Measurements from ENCODE around the gene PADI6.
A peak's percentile ranks its signal among the peaks of the same experiment; 100 is the strongest.

Gene PADI6

DNA sequence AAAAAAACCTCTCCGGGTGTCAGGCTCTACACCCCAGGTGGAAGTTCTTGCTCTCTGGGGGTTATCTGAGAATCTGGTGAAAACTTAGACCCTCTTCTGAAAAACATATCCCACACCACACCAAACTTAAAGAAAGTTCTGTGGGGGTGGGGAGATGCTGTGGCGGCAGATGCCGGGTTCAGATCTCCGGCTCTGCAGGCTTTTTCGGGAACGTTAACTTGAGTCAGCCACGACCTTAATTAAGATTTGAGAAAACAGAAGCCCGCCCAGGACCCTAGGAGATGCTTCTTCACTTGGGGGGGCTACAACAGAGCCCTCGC, 65.2 kb downstream of the PADI6 start:
- DNase-seq, result no peak

DNA sequence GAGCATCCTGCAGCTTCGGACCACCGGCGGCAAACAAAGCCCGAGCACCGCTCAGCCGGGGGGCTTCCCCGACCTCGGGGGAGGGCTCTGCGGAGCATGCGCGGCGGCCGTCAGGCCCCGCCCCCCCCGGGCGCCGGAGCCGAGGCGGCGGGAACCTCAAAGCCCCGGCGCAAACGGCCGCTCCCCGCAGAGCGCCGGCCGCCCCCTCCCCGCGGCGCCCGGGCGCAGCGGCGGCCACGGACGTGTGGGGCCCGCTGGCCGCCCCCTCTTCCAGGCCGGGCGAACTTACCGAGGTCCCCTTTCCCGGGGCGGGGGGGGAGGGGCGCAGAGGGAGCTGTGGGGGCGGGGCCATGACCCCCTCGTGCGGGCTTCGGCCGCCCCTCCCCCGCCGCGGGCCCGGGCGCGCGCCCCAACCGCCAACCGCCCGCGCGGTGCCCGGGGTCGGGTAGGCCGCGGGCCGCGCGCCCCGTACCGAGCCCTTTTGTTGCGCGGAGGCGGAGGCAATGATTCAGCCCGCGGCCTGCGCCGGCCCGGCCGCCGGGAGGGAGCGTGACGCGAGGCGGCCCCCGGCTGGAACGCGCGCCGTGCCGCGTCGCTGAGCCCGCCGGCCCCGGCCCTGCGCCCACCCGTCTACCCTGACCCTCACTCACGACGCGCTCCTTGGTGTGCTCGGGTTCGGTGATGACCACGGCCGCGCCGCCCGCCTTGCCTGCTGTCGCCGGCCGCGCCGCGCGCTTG, 65.8 kb downstream of the PADI6 start:
- DNase-seq, result peak; percentile 61

DNA sequence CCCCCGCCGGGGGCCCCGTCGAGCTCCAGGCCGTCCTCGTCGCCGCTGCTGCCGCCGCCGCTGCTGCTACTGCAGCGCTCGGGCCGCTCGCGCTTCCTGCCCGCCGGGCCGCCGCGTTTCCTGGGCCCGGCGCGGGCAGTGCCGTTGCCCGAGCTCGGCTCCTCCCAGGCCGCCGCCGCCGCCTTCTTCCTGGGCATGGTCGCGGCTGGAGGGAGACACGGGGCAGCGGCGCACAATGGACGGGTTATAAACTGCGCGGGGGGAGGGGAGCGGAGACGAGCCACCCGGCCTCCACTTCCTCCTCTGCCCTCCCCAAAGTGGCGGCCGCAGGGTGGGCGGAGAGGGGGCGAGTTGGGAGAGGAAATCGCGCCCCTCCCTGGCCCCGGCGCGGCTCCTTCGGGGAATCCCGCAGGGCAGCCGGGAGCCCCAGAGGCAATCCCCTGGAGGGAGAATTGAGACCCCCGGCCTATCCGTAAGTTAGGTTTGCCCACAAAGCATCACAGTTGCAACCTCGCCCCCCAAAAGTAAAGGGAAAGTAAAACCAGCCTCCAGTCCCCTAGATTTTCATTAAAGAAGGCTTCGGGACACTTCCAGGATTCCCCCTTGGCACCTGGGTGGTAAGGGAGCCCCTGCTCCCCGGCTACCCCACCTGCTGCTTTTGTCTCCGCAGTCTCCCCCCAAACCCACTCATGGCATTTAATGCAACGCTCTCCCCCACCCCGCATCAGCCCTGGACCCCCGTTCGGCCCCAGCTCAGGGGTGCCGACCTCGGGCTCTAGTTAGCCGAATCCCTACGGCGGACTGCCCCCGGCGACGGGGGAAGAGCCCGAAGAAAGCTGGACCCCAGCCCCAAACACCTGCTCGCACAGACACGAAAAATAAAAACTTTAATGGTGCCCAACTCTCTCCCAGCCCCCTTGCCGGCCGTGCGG, 66.6 kb downstream of the PADI6 start:
- DNase-seq, result peak; percentile 59

DNA sequence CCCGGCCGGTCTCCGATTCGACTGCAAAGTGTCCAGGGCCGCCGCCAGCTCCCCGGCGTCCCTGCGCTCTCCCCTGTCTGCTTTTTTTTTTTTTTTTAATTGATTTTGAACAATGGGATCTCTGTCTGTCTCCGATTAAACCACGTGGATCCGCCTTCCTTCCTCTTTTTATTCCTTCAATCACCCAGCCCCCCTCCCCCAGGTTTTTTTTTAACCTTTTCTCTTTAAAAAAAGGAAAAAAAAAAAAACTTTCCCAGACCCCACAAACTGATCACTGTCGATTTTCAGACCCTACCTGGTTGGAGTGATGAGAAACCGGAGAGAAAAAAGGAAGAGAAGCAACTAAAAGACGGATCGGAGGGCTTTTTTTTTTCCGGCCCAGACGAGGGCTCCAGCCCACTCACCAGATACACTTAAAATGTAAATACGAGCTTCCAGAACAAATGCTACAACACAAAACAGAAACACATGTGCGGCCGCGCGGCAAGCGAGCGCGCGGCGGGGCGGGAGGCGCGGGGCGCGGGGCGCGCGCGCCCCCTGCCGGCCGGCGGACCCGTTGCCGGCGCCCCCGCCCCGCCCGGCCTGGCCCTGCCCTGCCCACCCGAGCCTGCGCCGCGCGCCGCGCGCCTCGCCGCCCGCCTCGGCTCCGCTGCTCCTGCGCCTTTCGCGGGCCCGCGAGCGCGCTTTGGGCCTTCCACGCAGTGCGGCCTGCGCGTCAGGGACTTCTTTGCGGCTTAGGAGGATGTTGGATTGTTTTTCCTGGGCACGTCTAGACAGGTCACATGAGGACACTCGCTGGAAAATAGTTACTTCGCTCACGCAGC, 67.5 kb downstream of the PADI6 start, which contains the start of gene RCC2:
TSS of gene RCC2 (minus strand) at position 428 of the 824 bp plus-strand sequence. CDS start 1,163 bp downstream, outside the sequence.
- DNase-seq, result peak; percentile 82

DNA sequence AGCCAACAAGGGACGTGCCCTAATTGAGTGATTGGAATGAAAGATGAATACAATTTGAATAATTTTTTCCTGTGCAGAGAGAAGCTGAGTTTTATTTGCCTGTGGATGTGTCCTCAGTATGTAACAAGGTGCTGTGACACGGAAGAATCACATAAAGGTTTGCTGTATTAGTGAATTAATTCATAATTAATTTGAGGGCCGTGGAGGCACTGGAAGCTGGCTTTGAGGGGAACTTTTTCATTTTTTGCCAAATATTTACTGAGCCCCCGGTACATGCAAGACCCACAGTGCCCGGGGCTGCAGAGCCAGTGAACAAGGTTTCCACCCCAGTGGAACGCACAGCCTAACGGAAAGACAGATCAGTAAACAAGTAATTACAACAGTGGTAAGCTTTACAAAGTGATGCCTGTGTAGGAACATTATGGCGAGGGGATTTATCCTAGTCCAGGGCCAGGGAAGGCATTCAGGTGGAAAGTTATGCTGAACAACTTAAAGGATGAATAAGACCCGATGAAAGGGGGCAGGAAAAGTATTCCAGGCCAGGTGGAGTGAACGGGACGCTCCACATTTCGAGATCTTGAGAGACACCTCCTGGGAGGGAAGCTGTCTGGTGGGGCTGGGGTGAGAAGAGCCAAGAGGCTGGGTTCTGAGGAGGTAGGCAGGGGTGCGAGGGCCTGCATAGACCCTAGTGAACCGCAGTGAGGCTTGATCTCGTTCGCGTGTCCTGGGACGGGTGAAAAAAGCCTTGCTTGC, 68.3 kb downstream of the PADI6 start:
- no peak for DNase-seq

DNA sequence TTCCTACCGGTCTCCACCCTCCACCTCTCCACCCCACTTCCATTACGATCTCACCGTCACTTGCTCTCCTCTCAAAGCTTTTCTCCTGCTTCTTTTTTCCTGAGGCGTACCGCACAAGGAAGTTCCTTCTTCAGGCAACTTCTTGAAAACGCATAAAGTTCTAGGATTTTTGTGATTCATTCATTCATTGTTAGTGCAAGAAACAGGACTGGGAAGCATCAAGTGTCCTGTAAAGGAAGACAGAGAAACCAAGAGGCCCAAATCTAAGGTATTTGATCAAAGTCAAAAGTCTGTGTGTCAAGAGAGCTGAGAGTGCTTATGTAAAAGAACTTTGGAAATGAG, 68.8 kb downstream of the PADI6 start:
- no peak for DNase-seq

DNA sequence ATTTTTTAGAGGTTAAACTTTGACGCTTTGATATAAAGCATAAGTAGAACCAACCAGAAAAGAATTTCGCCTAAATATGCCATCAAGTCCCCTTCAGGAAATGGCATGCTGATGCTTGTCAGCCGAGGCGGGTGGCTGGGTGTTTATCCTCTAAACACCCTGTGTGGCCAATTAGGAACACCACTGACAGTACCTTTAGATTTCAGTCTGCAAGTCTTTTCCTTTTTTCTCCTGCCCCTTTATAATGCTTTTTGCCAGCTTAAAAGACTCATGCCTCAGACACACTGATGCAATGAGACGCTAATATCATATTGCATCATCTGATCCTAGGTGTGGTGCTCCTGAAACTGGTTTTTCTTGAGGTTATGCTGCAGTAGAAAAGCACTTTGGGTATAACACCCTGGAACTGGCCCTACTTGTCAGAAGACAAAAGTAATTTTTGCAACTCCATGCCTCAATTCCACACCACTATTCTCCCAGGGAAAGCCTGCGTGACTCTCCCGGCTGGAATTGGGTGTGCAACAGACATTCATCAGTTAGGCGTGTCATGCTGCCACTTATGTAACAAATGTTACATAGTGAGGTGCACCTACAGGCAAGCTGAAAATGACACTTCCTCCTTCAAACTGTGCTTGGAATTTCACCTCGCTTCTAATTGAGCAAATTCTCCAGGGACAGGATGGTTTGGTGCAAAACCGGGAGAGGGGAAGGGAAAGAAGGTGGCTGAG, 69.4 kb downstream of the PADI6 start:
- DNase-seq, result no peak

DNA sequence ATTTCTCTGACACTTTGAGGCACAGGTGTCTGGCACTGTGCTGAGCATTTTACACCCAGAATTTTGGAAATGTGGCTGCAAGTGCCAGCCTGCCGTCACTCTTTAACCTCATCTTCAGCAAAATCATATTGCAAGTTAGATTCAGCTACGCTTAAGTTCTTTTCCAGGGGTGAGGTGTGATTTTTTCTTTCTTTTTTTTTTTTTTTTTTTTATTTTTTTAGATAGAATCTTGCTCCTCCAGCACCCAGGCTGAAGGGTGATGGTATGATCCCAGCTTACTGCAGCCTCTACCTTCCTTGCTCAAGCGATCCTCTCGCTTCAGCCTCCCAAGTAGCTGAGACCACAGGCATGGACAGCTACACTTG, 70.0 kb downstream of the PADI6 start:
- DNase-seq, result no peak

DNA sequence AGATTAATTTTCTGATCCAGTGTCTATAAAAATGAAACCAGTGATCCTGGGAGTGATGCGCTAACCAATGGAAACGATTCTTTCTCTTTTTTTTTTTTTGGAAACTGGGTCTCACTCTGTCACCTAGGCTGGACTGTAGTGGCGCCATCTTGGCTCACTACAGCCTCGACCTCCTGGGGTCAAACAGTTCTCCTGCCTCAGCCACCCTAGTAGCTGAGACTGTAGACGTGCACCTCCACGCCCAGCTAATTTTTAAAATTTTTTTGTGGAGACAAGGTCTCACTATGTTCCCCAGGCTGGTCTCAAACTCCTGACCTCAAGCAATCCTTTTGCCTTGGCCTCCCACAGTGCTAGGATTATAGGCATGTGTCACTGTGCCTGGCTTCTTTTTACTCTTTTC, 70.8 kb downstream of the PADI6 start:
- DNase-seq, result no peak

DNA sequence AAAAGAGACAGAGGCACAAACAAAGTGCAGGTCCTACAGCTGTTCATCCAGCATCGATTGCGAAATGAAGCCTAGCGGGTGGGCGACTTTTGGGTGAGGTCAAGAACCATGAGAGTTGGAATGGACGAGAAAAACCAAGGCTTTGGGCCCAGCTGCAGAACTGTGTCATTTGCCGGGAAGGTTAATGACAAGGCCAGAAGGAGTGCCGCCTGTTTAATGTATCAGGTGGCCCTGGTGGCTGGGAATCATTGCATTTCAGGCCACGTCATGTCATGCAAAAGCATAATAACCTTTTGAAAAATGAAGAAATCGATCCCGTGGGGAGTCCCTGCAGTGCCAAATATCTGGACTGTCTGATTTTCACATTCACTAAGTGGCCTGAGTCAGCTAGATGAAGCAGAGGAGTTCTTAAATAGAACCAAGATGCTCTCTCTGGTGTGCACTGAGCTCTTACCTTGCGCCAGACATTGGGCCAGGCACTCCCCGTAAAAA, 75.6 kb downstream of the PADI6 start:
- no peak for DNase-seq

All from NCI-H1105 treated with DMSO at 0.1 percent for 48 hours (cell line).